Activated CD8-positive, alpha-beta memory T cell treated with anti-CD3 and anti-CD28 coated beads for 1 hour (primary cell): ENCODE data around the gene SMYD3.
"Not testable (repeated sequence)": the region's sequence is repeated elsewhere in the genome, so short reads cannot be mapped to it uniquely, and the experiment has no call there.

Experiments used
- DNase-seq, 2 donors: peaks; one replicate each; pipeline ENCODE4 v3.0.0-alpha.2; 2020; ENCODE audit warnings: low read depth in 1 of 2; ENCODE audit errors: extremely low read depth in 1 of 2

The SMYD3 gene

GRCh38 chr1:245971711-245972085 lies 535.4 kb downstream of the SMYD3 start:
- no peak for DNase-seq

- not testable (repeated sequence) for DNase-seq
Observed at GRCh38 chr1:245971076-245971710, 535.9 kb downstream of the SMYD3 start.

- no peak for DNase-seq
Observed at GRCh38 chr1:245969283-245969682, 537.8 kb downstream of the SMYD3 start.

- DNase-seq = no peak
Observed at GRCh38 chr1:245968775-245969174, 538.3 kb downstream of the SMYD3 start.

GRCh38 chr1:245965398-245965797 lies 541.7 kb downstream of the SMYD3 start:
- DNase-seq = no peak

GRCh38 chr1:245963649-245964048 lies 543.4 kb downstream of the SMYD3 start:
- DNase-seq = no peak

- DNase-seq = no peak
Observed at GRCh38 chr1:245962453-245962852, 544.6 kb downstream of the SMYD3 start.

- no peak for DNase-seq
Observed at GRCh38 chr1:245961137-245961540, 545.9 kb downstream of the SMYD3 start.

GRCh38 chr1:245960171-245960570 lies 546.9 kb downstream of the SMYD3 start:
- DNase-seq = no peak

- DNase-seq = no peak
Observed at GRCh38 chr1:245958016-245958415, 549.1 kb downstream of the SMYD3 start.

GRCh38 chr1:245957427-245957826 lies 549.7 kb downstream of the SMYD3 start:
- DNase-seq = no peak

GRCh38 chr1:245956225-245956624 lies 550.9 kb downstream of the SMYD3 start:
- peak in 1 of 2 donors; percentile 3 for DNase-seq

GRCh38 chr1:245953876-245954660 lies 553.0 kb downstream of the SMYD3 start:
- DNase-seq = no peak

GRCh38 chr1:245952383-245953026 lies 554.6 kb downstream of the SMYD3 start:
- no peak for DNase-seq

- no peak for DNase-seq
Observed at GRCh38 chr1:245948786-245949185, 558.3 kb downstream of the SMYD3 start.

GRCh38 chr1:245946905-245947304 lies 560.2 kb downstream of the SMYD3 start:
- DNase-seq = no peak

- not testable (repeated sequence) for DNase-seq
Observed at GRCh38 chr1:245945136-245945535, 561.9 kb downstream of the SMYD3 start.

- DNase-seq = no peak
Observed at GRCh38 chr1:245942856-245943255, 564.2 kb downstream of the SMYD3 start.

- DNase-seq = not testable (repeated sequence)
Observed at GRCh38 chr1:245941771-245942170, 565.3 kb downstream of the SMYD3 start.

GRCh38 chr1:245939756-245940345 lies 567.2 kb downstream of the SMYD3 start:
- DNase-seq = no peak

- DNase-seq = no peak
Observed at GRCh38 chr1:245938046-245938435, 569.0 kb downstream of the SMYD3 start.
